IPS DF 4.7 (cell line): ENCODE results near the gene IFNG-AS1.

Source experiments
- DNase-seq: peaks from one replicate; pipeline ENCODE4 v3.0.0-alpha.2; 2013; ENCODE audit warnings: low spot score; ENCODE audit errors: extremely low read depth

Gene IFNG-AS1

DNA sequence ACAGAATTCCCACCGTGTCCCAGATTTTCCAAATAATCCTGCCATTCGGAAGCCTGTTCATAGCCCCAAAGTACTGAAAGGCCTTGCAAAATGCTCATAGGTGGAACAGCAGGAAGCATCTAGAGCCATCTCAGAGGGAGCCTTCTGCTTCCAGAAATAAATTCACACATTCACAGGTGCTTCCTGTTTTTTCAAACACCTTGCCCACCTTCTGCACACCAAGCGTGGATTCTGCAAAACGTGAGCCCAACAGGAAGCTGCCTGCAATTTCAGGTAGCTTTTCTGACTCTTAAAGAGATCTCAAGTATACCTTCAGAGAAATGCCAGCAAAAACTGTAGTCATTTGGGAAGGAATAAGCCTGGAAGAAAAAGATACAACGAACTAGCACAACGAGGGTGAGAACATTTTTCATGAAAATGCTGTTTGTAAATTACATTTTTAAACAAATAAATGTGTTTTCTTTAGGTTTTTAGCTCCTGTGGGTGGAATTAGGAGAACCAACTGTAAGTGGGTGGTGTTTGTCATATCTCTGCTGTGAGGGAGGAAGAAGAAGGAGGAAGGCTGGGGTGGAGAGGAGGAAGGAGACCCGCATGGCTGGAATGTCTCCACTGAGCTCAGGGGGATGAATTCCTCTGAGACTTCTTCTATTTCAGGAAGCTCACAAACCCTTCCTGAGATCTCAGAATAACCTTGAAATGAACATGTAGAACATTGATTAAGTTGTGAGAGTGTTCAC, at the start of gene IFNG-AS1:
TSS of gene IFNG-AS1 (plus strand) at position 264 of the 737 bp plus-strand sequence.
- no peak for DNase-seq

DNA sequence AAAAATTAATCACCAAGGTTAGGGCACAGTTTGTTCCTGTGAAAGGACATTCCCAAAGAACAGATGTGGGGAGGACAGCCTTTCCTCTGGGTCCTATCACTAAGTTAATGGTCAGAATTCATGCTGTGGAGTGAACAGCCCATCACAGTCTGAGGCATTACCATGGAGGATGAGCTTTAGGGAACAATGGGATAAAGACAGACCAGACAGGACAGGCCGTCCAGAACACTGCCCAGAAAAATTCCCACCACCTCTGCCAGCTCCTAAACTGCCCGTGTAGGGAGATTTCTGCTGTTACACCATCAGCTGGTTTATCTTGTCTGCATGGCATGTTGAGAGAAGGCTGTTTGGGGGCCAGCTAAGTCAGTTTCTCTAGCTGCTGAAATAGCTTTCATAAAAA, 49.6 kb upstream of the IFNG-AS1 start:
- DNase-seq, result no peak

DNA sequence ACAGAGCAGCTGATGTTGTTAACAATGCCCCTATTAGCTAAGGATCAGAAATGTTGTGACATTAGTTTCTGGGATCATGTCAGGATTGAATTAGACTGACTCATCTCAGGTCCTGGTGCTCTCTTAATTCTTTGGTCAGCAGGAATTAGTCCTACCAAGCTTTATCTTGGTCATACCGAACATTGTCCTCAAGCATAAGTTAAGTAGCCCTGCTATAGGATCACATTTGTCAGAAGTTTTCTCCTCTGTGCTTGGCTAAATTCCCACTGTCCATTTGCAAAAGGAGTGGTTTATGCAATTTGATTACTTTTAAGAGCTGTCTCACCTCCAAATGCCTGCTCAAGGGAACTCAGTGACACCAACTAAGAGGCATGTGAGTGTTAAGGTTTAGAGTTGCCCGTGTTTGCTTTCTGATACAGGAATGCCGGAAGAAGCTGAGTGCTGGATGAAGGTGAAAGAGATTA, 48.4 kb upstream of the IFNG-AS1 start:
- no peak for DNase-seq

DNA sequence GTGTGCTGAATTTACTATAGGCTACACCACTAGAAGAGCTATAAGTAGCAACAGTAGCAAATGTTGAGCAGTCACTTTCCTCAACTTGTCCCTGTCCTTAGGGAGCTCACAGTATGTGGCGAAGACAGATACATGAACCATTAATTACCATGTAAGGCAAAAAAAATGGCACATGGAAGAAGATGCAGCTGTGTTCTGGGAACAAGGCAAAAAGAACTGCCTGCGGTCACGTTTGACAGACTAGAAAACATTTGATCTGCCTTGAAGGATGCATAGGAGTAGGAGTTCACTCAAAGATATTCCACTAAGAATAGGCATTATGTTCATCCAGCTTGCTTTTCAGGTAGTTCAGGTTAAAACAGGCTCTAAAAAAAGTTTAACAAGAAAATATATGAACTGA, 46.5 kb upstream of the IFNG-AS1 start:
- DNase-seq, result no peak

DNA sequence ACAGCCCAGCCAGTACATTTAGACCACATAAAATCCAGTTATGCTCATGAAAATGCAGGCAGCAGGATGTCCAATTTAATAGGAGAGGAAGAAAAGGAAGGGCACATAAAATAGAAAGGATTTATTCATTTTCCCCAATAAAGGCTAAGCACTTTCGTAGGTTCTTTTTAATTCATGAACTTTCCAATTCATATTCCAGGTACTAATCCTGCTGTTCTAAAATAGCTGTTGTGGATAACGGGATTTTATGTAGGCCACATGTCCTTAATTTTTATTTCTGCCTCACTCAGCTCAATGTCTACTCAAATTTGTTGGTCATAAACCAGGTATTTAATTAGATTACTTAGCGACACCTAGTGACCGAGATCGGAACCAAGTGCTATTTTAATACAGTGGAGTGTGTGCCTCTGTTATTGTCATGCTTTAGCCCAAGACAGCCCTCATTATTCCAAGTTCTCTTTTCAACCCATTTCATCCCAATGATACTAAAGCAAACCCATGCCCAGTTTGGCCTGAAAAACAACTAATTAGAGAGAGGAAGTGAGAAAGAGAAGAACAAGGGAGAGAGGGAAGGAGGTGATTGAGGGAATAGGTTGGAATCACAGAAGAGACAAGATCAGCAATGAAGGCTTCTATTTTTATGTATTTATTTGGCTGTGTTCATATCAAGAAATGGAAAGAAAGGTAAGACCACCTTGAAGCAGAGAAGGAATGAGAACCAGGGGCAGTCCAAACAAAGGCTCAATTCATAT, 45.9 kb upstream of the IFNG-AS1 start:
- DNase-seq, result peak; percentile 64

DNA sequence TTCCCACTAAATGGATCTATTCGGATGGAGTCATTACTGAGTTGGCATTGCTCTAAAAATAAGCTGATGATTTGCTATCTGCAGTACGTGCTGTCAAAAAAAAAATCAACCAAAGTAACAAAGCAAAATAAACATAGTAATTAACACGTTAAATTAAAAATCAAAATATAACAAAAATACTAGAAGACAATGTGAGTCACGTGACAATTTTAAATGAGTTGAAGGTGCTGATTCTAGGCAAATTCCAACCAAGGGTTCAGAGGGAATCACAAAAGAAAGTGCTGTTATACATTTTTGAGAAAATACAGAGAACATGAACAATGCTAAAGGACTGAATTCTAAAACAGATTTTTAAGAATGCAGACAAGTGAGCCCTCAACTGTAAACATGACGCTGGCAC, 45.2 kb upstream of the IFNG-AS1 start:
- no peak for DNase-seq

DNA sequence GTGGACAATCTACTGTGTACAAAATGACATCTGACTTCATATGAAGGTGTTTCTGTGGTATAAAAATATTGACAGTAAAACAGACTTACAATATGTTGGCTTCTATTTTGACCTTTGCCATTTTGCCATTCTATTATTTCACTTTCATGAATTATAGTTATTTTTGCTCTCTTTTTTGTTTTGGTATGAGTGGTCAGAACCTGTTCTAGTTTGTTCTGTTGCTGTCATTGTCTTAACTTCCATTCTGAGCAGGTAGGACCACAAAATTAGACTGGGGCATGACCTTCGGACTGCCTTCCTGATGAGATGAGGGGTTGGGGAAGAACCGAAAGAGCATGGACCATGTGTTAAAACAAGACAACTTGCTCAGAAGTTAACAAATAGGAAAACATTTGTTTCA, 36.5 kb upstream of the IFNG-AS1 start:
- no peak for DNase-seq

DNA sequence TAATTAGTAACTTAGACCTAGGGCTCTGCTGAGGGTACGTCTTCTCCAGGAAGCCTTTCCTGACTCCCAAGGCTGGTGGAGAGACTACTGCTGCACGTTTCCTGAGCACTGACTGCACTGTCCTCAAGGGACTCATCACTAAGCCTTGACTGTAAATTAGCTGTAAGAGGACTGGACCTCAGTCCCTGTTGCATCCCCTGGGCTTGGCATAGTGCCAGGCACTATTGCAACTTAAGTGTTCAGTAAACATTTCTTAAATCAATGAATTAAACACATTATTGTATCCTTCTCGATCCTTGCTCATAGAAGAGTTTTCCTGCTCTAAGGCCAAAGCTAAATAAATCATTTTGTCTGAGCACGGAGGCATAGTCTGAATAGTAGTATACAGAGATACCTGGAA, 31.9 kb upstream of the IFNG-AS1 start:
- no peak for DNase-seq

DNA sequence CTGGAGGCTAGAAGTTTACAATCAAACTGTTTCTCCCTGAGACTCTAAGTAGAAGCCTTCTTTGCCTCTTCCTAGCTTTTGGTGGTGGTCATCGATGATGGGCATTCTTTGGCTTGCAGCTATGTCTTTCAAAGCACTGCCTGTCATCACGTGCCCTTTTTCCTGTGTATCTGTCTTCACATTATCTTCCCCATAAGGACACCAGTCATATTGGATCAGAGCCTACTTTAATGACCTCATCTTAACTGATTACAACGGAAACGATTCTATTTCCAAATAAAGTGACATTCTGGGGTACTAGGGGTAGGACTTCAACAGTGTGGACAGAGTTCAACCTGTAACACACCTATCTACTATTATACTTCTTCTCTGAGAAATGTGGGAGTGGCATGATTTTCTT, 31.1 kb upstream of the IFNG-AS1 start:
- DNase-seq, result no peak

DNA sequence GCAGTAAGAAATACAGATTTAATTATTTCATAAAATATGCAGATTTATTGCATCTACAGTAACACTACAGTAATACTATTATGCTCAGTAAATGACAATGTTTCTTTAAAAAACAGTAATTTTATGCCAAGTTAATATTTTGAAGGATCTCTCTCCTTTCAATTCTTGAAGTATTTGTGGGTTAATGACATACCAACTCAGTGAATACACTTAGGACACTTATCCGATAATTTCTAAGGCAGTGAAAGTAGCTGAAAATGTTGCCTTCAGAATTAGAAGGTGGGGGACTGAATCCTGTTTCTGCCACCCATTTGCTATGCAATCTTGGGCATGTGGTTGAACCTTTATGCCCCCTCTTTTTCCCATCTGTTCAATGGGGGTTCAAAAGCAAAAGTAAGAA, 24.8 kb upstream of the IFNG-AS1 start:
- no peak for DNase-seq

DNA sequence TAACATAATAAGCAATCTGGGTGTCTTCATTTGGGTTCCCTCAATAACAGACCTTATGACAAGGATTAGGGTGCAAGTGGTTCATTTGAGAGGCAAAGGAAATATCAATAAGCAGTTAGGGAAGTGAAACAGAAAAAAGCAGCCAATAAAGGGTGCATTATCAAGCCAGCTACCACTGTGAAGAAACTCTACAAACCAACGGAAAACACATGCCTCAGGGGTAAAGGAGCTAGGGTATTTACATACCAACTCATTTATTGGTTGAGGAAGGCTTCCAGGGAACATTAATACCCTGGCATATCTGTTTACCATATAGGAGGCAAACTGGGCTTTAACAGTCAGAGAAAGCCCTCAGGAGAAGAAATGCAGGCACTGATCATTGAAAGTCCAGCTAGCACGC, 22.7 kb upstream of the IFNG-AS1 start:
- DNase-seq, result no peak

DNA sequence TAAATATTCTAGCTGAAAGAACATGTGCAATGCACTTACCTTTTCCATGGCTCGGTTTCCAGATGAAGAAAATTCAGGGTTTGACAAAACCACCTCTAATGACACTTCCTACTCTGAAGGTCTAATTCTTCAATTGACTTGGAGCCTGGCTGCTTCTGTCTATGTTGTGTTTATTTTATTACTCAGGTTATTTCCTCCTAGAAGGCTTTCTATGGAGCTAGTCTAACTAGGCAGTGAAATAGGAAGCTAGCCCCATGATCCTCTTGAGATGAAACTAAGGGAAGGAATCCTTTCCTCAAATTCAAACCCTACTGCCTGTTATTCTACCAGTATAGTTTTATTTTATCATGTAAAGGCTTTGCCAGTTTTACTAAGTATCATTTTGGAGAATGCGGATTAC, 20.9 kb upstream of the IFNG-AS1 start:
- no peak for DNase-seq

DNA sequence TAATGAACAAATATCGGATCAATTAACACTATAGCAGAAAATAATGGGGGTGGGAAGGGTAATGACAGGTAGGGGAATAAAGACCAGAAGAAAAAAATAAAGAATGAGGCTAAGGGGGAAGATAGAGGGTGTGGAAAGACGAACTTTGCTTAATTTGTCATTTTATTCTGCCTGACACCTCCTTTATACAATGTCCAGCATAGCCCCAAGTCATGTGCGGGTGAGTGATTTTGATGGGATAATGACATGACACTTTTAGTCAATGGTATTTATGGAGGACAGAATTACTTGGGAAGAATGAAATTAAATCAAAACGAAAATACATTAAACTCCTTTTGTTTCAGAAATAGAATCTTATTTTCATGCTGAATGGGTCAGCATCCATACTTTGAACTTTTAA, 20.5 kb upstream of the IFNG-AS1 start:
- no peak for DNase-seq

DNA sequence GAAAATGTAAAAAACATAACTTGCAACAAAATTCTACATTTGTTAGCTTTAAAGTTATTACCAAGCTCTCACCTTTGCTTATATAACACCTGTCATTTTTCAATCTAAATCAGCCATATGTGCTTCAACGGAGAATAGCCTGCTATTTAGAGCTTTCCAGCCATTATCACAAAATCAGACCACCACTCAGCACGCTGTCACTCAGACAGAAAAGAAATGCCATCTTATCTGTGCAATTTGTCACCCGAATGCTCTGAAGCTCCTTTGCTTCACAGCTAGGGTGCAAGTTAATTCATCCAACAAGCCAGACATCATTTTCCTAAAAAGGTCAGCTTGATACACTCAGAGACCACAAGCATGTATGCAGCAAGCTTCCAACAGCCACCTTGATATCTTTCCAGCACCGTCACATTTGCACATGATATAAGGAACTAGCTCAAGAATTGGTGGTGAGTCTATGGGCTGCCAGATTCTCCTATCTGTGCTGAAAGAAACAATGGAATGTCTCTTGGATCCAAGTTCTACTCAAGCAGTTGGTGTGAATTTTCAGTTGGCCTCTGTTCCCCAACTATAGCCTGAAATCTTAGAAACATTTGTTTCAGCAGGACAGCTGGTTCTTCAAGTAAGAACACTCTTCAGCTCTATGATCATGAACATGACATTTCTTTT, 20.0 kb upstream of the IFNG-AS1 start:
- no peak for DNase-seq

DNA sequence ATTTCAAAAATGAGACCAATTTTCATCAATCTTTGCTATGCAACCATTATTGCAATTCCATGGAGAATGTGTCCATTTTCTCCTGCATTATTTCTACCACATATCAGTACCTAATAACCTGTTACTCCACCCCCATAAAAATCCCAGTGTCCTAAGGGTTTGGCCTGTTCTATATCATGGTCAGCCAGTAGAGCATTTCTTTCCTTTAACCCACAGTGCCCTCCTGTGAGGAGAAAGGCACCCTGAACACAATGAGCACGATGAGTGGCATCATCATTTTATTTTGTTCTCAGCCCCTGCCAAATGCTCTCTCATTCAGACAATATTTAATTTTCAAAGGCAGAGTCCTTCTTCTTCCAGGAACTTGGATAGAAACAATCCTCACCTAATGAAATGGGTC, 11.6 kb upstream of the IFNG-AS1 start:
- DNase-seq, result no peak

DNA sequence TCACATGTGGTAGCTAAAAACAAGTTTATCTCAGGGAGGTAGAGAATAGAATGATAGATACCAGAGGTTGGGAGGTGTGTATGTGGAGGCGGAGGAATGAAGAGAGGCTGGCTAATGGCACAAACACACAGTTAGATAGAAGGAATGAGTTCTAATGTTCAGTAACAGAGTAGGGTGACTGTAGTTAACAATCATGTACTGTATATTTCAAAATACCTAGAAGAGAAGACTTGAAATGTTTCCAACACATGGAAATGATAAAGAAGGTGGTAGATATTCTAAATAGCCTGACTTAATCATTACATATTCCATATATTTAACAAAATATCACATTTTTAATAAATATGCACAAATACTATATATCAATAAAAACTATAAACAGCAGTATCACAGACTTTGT, 8.9 kb upstream of the IFNG-AS1 start:
- no peak for DNase-seq

DNA sequence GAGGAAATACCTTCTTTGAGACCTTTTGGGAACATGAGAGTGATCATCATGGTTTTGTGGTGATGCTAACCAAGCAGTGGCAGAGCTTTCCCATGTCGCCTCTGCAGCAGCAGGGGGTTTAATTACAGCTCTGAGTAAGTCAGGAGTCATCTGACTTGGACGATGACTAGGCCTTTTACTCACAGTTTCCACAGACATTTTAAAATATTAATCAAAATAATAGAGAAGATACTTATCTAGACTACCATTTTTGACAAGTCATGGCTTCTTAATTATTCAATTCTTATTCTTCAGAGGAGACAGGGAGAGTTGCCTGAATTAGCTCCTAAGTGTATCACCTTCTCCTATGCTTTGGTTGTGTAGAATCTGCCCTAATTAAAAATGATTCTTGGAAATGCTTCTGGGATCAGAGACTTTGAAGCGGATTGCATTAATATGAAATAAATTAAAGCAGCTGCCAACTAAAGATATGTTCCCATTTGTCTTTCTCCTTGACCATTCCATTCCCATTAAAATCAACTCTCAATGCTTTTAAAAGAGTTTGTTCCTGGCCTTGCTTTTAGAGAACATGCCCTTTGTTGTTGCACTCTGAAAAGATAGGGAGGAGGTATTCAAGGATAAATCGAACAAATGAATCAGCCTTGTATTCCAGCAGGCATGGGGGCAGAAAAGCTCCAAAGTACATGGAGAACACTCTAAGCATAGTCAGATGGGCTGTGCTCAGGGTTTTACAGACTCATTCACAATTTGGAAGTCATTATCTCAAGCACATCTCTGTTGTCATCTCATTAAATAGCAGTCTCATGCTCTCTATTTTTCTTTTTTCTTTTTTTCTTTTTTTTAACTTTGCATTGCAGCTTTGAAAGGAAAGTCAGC, 7.7 kb upstream of the IFNG-AS1 start:
- no peak for DNase-seq

DNA sequence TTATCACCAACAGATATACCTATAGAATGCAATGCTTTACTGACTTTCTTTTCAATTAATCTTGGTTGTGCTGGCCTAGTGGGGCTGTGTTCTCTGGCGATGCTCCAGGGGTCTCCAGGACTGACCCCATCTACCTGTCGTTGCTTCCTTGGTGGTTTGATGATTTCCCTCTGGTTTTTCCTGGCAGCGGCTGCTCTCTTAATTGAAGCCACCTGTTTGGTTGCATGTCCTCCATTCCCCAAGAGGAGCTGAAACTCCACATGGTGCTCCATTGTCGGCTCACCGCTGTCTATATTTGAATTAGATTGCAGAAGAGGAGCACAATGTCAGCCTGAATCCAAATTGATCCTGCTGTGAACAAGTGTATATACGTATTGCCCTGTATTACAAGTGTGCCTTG, 7.1 kb upstream of the IFNG-AS1 start:
- DNase-seq, result no peak

DNA sequence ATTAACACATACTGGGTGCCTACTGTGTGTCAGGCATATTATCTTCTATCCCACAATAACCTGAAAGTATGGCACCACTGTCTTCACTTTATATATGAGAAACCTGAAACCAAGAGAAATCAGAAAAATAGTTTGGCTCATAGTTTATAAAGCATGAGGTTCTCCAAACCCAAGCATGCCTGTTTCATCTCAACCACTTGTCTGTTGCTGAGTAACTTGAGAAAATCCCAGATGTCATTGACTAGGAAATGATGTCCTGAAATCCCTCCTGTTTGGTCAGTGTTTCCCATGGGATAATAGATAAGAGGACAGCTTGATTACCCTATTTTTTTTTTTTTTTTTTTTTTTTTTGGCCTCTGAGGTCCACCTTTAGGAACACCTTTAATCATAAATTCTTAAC, 2.6 kb upstream of the IFNG-AS1 start:
- no peak for DNase-seq

DNA sequence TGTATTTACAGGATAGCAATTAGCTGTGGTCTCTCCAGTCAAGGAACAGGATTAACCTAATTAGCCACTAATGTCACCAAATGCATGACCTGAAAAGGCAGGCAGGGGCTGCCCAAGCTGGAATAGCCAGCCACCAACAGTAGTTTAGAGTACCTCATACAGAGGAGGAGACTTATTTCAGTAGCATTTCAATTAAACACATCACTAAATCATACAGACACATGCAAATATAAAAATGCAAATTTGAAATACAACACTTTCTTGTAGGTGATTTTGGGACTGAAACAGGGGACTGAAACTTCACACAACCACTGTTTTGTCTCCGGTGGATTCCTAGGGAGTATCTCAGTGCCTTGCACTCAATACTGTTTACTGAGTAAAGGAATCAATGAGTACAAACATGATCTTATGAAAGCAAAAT, 636 bp upstream of the IFNG-AS1 start:
- DNase-seq, result no peak

DNA sequence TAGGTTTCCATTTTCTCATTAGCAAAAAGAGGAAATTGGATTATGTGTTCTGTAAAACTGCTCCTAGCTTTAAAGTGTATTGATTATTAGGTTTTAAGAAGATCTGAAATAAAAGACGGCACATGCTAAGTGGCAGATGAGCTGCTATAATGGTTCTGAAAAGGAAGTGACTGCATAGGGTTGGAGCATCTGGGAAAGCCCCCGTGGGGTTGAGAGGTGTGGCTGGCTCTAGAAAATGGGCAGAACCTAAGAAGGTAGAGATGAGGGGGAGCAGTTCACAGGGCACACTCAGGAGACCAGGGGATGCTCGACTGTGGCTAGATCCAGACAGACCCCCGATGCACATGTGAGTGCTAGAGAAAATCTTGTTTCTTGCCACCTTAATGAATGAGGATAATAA, 1.9 kb downstream of the IFNG-AS1 start:
- DNase-seq, result no peak
